ENCODE data around the gene APBB2.

The APBB2 gene

GRCh38 chr4:40789771-40790170 is 424.6 kb downstream of the APBB2 start:
- no peak for DNase-seq

GRCh38 chr4:40789031-40789430 is 425.3 kb downstream of the APBB2 start:
- DNase-seq: no peak

- DNase-seq: no peak
These were observed 426.0 kb downstream of the APBB2 start for GRCh38 chr4:40788331-40788730.

GRCh38 chr4:40785727-40786126 is 428.6 kb downstream of the APBB2 start:
- DNase-seq: no peak

- DNase-seq: no peak
These were observed 431.5 kb downstream of the APBB2 start for GRCh38 chr4:40782876-40783275.

GRCh38 chr4:40778090-40778489 is 436.3 kb downstream of the APBB2 start:
- DNase-seq: no peak

- DNase-seq: no peak
These were observed 445.1 kb downstream of the APBB2 start for GRCh38 chr4:40769266-40769665.

GRCh38 chr4:40763228-40763716 is 451.1 kb downstream of the APBB2 start:
- DNase-seq: no peak

All from NCI-H1092 (cell line).